Neural progenitor cell (in vitro differentiated cells): ENCODE measurements around the gene OR2B3. TPM values are rescaled to one million over a fixed set of nuclear protein-coding genes. Genes with fewer than 3 reads are reported as not detected.

ENCODE experiments used
- DNase-seq: peaks from one replicate; pipeline ENCODE4 v3.0.0-alpha.2; 2016; ENCODE audit warnings: low spot score
- H2AFZ ChIP-seq: fragments of 200-600 bp; sonication (generic); replicated peaks from 2 replicates; pipeline ENCODE4 v1.6.1; 2016; ENCODE audit warnings: antibody characterized with exemption
- H3F3A ChIP-seq: fragments of 200-600 bp; sonication (generic); 2 replicates; pipeline ENCODE4 v1.6.1; 2016; ENCODE audit warnings: antibody characterized with exemption, low read depth
- H3K27ac ChIP-seq: fragments of 200-600 bp; sonication (generic); 2 replicates; pipeline ENCODE4 v1.5.1; 2016; ENCODE audit warnings: mild to moderate bottlenecking
- H3K27me3 ChIP-seq: fragments of 200-600 bp; sonication (generic); 2 replicates; pipeline ENCODE4 v1.6.1; 2016; ENCODE audit warnings: mild to moderate bottlenecking, moderate library complexity
- H3K36me3 ChIP-seq: fragments of 200-600 bp; sonication (generic); 2 replicates; pipeline ENCODE4 v1.5.1; 2016
- H3K4me1 ChIP-seq: fragments of 200-600 bp; sonication (generic); 2 replicates; pipeline ENCODE4 v1.6.1; 2016; ENCODE audit warnings: mixed run types
- H3K4me2 ChIP-seq: fragments of 200-600 bp; sonication (generic); 2 replicates; pipeline ENCODE4 v1.6.1; 2016
- H3K4me3 ChIP-seq: fragments of 200-600 bp; sonication (generic); 2 replicates; pipeline ENCODE4 v1.5.1; 2016
- H3K79me2 ChIP-seq: fragments of 200-600 bp; sonication (generic); 2 replicates; pipeline ENCODE4 v1.6.1; 2016; ENCODE audit warnings: low read depth
- H3K9ac ChIP-seq: fragments of 200-600 bp; sonication (generic); 2 replicates; pipeline ENCODE4 v1.6.1; 2016
- H3K9me3 ChIP-seq: fragments of 200-600 bp; sonication (generic); 2 replicates; pipeline ENCODE4 v1.5.1; 2016; ENCODE audit warnings: low read depth
- H4K20me1 ChIP-seq: fragments of 200-600 bp; sonication (generic); 2 replicates; pipeline ENCODE4 v1.6.1; 2016; ENCODE audit warnings: low read depth
- H3K27ac Mint-ChIP-seq: 3 replicates; pipeline ENCODE4 v1.8.0; 2021; ENCODE audit warnings: mixed read lengths
- H3K27me3 Mint-ChIP-seq: 2 replicates; pipeline ENCODE4 v1.8.0; 2022; ENCODE audit warnings: low read depth, mild to moderate bottlenecking, inconsistent platforms, moderate library complexity, mixed read lengths; ENCODE audit not compliant: insufficient read depth
- H3K36me3 Mint-ChIP-seq: 3 replicates; pipeline ENCODE4 v1.8.0; 2021; ENCODE audit warnings: mixed read lengths
- H3K4me1 Mint-ChIP-seq: 3 replicates; pipeline ENCODE4 v1.8.0; 2021; ENCODE audit warnings: mixed read lengths
- H3K4me3 Mint-ChIP-seq: 3 replicates; pipeline ENCODE4 v1.8.0; 2021; ENCODE audit warnings: mild to moderate bottlenecking, moderate library complexity, mixed read lengths
- H3K9me3 Mint-ChIP-seq: 3 replicates; pipeline ENCODE4 v1.8.0; 2020; ENCODE audit warnings: mixed read lengths
- EZH2 ChIP-seq: fragments of 200-600 bp; sonication (generic); IDR thresholded peaks from 2 replicates; pipeline ENCODE4 v1.6.1; 2017; ENCODE audit warnings: antibody characterized with exemption, mild to moderate bottlenecking, moderate library complexity
- EZH2phosphoT487 ChIP-seq: fragments of 200-600 bp; sonication (generic); IDR thresholded peaks from 2 replicates; pipeline ENCODE4 v1.6.1; 2017; ENCODE audit warnings: antibody characterized with exemption
- total RNA-seq: library from RNA; depleted of rRNA; stranded (reverse); fragments of >200 nt; gene quantifications from 2 replicates; pipeline ENCODE4 v1.2.3, GENCODE V29; 2015; ENCODE audit warnings: low replicate concordance
- TF ChIP-seq, protein P1 (sequence below): fragments of 200-600 bp; sonication (generic); IDR thresholded peaks from 2 replicates; pipeline ENCODE4 v1.5.1; 2017; ENCODE audit warnings: antibody characterized with exemption, mild to moderate bottlenecking

Gene OR2B3, protein sequence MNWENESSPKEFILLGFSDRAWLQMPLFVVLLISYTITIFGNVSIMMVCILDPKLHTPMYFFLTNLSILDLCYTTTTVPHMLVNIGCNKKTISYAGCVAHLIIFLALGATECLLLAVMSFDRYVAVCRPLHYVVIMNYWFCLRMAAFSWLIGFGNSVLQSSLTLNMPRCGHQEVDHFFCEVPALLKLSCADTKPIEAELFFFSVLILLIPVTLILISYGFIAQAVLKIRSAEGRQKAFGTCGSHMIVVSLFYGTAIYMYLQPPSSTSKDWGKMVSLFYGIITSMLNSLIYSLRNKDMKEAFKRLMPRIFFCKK
- not detected in 2 replicates for total RNA-seq

DNA sequence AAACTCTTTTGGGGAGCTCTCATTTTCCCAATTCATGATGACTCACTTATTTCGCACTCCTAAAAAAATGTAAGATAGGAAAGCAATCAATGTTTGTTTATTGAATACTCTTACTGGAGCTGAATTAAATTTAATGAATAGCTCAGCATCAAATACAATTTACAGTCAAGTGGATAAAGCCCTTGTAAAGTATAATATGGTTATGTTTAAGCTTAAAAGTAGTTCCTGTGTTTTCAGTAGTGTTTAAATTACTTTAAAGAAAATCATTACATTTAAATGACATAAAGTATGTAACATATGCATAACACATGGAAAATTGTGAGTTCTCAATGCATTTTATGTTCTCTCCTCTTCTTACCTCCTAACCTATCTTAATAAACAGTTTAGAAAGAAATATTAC, at the start of gene OR2B3:
Gene OR2B3, minus strand, starts transcription at position 101 of the 400 bp plus-strand sequence. Its CDS starts 65 bp downstream, at position 36.
- H3K9me3 Mint-ChIP-seq, result no peaks in the 10 kb centered on the region
- no peaks in the 10 kb centered on the region for H3K4me1 Mint-ChIP-seq
- no peak within 1 kb of the TSS for H3K4me3 ChIP-seq
- no peak within 1 kb of the TSS for H3K4me3 Mint-ChIP-seq
- no peak within 1 kb of the TSS for H2AFZ ChIP-seq
- no peak within 1 kb of the TSS for H3K4me2 ChIP-seq
- H3K27me3 Mint-ChIP-seq, result no peaks in the 10 kb centered on the region
- H4K20me1 ChIP-seq, result no peaks in the 10 kb centered on the region
- DNase-seq, result no peak
- H3K27me3 ChIP-seq, result no peaks in the 10 kb centered on the region
- H3F3A ChIP-seq, result no peaks in the 10 kb centered on the region
- H3K9ac ChIP-seq, result no peak within 1 kb of the TSS
- no peak within 1 kb of the TSS for H3K27ac ChIP-seq
- TF ChIP-seq, protein P1, sequence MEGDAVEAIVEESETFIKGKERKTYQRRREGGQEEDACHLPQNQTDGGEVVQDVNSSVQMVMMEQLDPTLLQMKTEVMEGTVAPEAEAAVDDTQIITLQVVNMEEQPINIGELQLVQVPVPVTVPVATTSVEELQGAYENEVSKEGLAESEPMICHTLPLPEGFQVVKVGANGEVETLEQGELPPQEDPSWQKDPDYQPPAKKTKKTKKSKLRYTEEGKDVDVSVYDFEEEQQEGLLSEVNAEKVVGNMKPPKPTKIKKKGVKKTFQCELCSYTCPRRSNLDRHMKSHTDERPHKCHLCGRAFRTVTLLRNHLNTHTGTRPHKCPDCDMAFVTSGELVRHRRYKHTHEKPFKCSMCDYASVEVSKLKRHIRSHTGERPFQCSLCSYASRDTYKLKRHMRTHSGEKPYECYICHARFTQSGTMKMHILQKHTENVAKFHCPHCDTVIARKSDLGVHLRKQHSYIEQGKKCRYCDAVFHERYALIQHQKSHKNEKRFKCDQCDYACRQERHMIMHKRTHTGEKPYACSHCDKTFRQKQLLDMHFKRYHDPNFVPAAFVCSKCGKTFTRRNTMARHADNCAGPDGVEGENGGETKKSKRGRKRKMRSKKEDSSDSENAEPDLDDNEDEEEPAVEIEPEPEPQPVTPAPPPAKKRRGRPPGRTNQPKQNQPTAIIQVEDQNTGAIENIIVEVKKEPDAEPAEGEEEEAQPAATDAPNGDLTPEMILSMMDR, result no peak
- TF ChIP-seq EZH2phosphoT487, result no peak
- TF ChIP-seq EZH2, result no peak
- H3K36me3 Mint-ChIP-seq, result no peaks in the 10 kb centered on the region
- no peaks in the 10 kb centered on the region for H3K9me3 ChIP-seq
- H3K4me1 ChIP-seq, result no peaks in the 10 kb centered on the region
- H3K36me3 ChIP-seq, result no peaks in the 10 kb centered on the region
- H3K27ac Mint-ChIP-seq, result no peak within 1 kb of the TSS
- no peaks in the 10 kb centered on the region for H3K79me2 ChIP-seq

DNA sequence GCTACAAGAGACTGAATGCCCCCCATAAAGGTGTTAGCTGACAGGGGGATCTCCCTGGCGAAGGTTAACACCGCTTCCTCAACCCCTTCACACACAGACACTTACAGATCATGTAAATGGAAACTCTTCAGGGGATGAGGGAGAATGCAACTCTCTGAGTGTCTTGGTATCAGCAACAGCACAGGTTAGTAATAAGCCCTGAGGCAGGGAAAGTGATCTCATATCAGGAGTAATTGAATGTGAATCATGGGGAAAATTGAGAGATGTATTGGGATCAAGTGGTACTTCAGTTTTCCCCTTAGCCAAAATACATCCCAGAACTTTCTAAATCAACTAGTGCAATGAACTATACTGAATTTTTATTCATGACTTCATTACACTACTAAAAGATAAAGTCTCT, 44.6 kb upstream of the OR2B3 start:
- H3K79me2 ChIP-seq, result no peaks in the 10 kb centered on the region
- no peak overlapping the region for H2AFZ ChIP-seq
- H3K9me3 ChIP-seq, result no peaks in the 10 kb centered on the region
- Mint-ChIP-seq H3K27ac (no peak overlapping the region), H3K4me3 (no peak overlapping the region), H3K9me3 (no peaks in the 10 kb centered on the region), H3K4me1 (no peaks in the 10 kb centered on the region), H3K36me3 (no peaks in the 10 kb centered on the region), H3K27me3 (no peaks in the 10 kb centered on the region)
- H3K9ac ChIP-seq, result no peak overlapping the region
- no peaks in the 10 kb centered on the region for H3F3A ChIP-seq
- H4K20me1 ChIP-seq, result no peaks in the 10 kb centered on the region
- H3K36me3 ChIP-seq, result no peaks in the 10 kb centered on the region
- H3K4me2 ChIP-seq, result no peak overlapping the region
- TF ChIP-seq EZH2phosphoT487, result no peak
- TF ChIP-seq EZH2, result no peak
- TF ChIP-seq, protein P1, result no peak
- H3K27me3 ChIP-seq, result no peaks in the 10 kb centered on the region
- H3K27ac ChIP-seq, result no peak overlapping the region
- no peaks in the 10 kb centered on the region for H3K4me1 ChIP-seq
- H3K4me3 ChIP-seq, result no peak overlapping the region
- no peak for DNase-seq

DNA sequence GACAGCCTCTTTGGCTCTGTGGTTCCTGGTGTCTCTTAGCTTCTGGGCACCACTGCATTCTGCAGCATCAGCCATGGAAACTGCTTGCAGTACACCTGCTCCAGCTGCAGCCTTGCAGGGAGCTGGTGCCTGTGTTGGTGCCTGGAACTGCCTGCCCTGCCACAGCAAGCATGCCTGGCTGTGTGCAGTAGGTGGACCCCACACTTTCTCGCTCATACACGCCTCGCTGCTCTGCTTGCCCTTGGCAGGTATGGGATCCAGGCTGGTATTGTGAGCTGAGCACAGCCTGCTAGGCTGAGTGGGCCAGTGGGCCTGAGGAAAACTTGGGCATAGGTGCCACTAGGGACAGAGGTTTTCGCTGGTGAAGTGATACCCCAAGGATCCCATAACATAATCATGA, 43.5 kb upstream of the OR2B3 start:
- Mint-ChIP-seq H3K4me3 (no peak overlapping the region), H3K27me3 (no peaks in the 10 kb centered on the region), H3K4me1 (no peaks in the 10 kb centered on the region), H3K36me3 (no peaks in the 10 kb centered on the region), H3K27ac (no peak overlapping the region), H3K9me3 (no peaks in the 10 kb centered on the region)
- Histone ChIP-seq H3F3A (no peaks in the 10 kb centered on the region), H3K27ac (no peak overlapping the region), H3K9me3 (no peaks in the 10 kb centered on the region), H2AFZ (no peak overlapping the region), H3K79me2 (no peaks in the 10 kb centered on the region), H4K20me1 (no peaks in the 10 kb centered on the region), H3K9ac (no peak overlapping the region), H3K4me1 (no peaks in the 10 kb centered on the region), H3K36me3 (no peaks in the 10 kb centered on the region), H3K27me3 (no peaks in the 10 kb centered on the region), H3K4me3 (no peak overlapping the region), H3K4me2 (no peak overlapping the region)
- no peak for DNase-seq
- TF ChIP-seq EZH2phosphoT487 (no peak), EZH2 (no peak)
- TF ChIP-seq, protein P1, result no peak
